Measurements from ENCODE around the gene TRABD2B. TPM values are rescaled to one million over a fixed set of nuclear protein-coding genes. Genes with fewer than 3 reads are reported as not detected.

Gene TRABD2B
- total RNA-seq, 3 donors from 2014 or later: 1.4 to 3.7 (median 2.3) TPM

- no peak for DNase-seq (ENCODE audit: low spot score in 2 of 2)
- no peak for TF ChIP-seq POLR2AphosphoS5 (IDR thresholded peaks at IDR 0.05)
- TF ChIP-seq POLR2A (IDR thresholded peaks at IDR 0.05): no peak
- intact Hi-C loops (cut with DNase I; ENCODE audit: low total_unique reads): no loop called here
- no peak overlapping the region for H3K27ac ChIP-seq
- no peaks in the 10 kb centered on the region for H3K9me3 ChIP-seq
- no peaks in the 10 kb centered on the region for H3K4me1 ChIP-seq
- no peaks in the 10 kb centered on the region for H3K27me3 ChIP-seq
- H3K4me3 ChIP-seq: no peak overlapping the region
- H3K36me3 ChIP-seq: no peaks in the 10 kb centered on the region
Observed at GRCh38 chr1:47870946-47871676, 126.1 kb downstream of the TRABD2B start.

- H3K27ac ChIP-seq: no peak overlapping the region
- no peaks in the 10 kb centered on the region for H3K36me3 ChIP-seq
- no peaks in the 10 kb centered on the region for H3K4me1 ChIP-seq
- H3K4me3 ChIP-seq: no peak overlapping the region
- H3K27me3 ChIP-seq: no peaks in the 10 kb centered on the region
- no peak for DNase-seq (ENCODE audit: low spot score in 2 of 2)
- TF ChIP-seq, protein P1, sequence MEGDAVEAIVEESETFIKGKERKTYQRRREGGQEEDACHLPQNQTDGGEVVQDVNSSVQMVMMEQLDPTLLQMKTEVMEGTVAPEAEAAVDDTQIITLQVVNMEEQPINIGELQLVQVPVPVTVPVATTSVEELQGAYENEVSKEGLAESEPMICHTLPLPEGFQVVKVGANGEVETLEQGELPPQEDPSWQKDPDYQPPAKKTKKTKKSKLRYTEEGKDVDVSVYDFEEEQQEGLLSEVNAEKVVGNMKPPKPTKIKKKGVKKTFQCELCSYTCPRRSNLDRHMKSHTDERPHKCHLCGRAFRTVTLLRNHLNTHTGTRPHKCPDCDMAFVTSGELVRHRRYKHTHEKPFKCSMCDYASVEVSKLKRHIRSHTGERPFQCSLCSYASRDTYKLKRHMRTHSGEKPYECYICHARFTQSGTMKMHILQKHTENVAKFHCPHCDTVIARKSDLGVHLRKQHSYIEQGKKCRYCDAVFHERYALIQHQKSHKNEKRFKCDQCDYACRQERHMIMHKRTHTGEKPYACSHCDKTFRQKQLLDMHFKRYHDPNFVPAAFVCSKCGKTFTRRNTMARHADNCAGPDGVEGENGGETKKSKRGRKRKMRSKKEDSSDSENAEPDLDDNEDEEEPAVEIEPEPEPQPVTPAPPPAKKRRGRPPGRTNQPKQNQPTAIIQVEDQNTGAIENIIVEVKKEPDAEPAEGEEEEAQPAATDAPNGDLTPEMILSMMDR (IDR thresholded peaks at IDR 0.05): no peak
- TF ChIP-seq POLR2A (IDR thresholded peaks at IDR 0.05): no peak
- TF ChIP-seq POLR2AphosphoS5 (IDR thresholded peaks at IDR 0.05): no peak
- intact Hi-C loops (cut with DNase I; ENCODE audit: low total_unique reads): no loop called here
- no peaks in the 10 kb centered on the region for H3K9me3 ChIP-seq
Observed at GRCh38 chr1:47870480-47870879, 126.7 kb downstream of the TRABD2B start.

DNA sequence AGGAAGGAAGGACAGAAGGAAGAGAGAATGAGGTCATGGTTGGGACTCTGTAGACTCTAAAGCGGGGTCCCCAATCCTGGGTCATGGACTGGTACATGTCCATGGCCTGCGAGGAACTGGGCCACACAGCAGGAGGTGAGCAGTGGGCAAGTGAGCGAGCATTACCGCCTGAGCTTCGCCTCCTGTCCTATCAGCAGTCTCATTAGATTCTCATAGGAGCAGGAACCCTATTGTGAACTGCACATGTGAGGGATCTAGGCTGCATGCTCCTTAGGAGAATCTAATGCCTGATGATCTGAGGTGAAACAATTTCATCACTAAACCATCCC is 128.9 kb downstream of the TRABD2B start:
- H3K4me1 ChIP-seq: no peaks in the 10 kb centered on the region
- no peaks in the 10 kb centered on the region for H3K36me3 ChIP-seq
- TF ChIP-seq POLR2A (IDR thresholded peaks at IDR 0.05) (no peak), POLR2AphosphoS5 (IDR thresholded peaks at IDR 0.05) (no peak)
- TF ChIP-seq, protein P1 (IDR thresholded peaks at IDR 0.05): no peak
- peak overlapping the region in 1 of 2 donors; percentile 25 for H3K27ac ChIP-seq
- intact Hi-C loops (cut with DNase I; ENCODE audit: low total_unique reads): no loop called here
- no peak overlapping the region for H3K4me3 ChIP-seq
- H3K27me3 ChIP-seq: no peaks in the 10 kb centered on the region
- H3K9me3 ChIP-seq: no peaks in the 10 kb centered on the region
- DNase-seq (ENCODE audit: low spot score in 2 of 2): no peak

DNA sequence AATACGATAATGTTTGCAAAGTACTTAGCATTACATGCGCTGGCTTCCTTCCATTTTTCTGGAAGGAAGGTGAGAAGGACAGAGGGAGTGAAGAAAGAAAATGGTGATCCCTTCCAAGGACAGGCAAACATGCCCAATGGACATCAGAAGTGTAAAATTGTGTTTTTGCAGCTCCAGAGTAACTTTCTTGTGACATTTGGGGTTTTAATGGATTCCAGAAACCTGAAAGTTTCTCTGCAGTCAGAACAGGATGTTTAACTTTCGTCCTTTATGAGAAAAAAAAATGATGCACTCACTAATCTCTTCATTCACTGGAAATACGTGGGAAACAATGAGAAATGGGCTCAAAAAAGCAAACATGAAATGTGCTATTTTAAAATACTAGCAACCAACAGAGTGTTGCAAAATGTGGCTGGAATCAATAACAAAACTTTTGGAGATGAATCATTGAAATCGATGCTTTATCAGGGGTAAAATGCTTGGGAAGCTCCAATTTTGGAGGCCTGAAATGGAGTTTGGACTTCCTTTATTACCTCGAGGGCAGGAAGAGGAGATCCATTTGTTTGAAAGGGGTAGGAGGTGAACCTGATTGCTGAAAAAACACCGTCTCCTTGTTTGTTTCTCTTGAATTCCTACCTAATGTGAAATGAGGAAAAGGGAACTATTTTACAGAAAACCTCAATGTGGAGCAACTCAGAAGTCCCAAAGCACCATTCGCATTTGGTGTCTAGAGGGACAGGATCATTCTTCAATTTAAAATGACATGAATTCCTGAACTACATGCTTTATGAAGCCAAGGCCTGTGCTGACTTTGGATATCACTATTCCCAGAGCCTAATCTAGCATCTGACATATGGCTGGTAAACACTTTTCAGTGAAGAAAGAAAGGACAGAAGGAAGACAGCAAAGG is 129.5 kb downstream of the TRABD2B start:
- Histone ChIP-seq H3K36me3 (no peaks in the 10 kb centered on the region), H3K4me1 (no peaks in the 10 kb centered on the region), H3K4me3 (no peak overlapping the region), H3K27me3 (no peaks in the 10 kb centered on the region), H3K27ac (peak overlapping the region in 1 of 2 donors; percentile 25), H3K9me3 (no peaks in the 10 kb centered on the region)
- intact Hi-C loops (cut with DNase I; ENCODE audit: low total_unique reads): no loop called here
- TF ChIP-seq POLR2A (IDR thresholded peaks at IDR 0.05) (no peak), POLR2AphosphoS5 (IDR thresholded peaks at IDR 0.05) (no peak)
- TF ChIP-seq, protein P1 (IDR thresholded peaks at IDR 0.05): no peak
- no peak for DNase-seq (ENCODE audit: low spot score in 2 of 2)

GRCh38 chr1:47866601-47867437 is 130.4 kb downstream of the TRABD2B start:
- no peak for DNase-seq (ENCODE audit: low spot score in 2 of 2)
- Histone ChIP-seq H3K27me3 (no peaks in the 10 kb centered on the region), H3K4me3 (no peak overlapping the region), H3K4me1 (no peaks in the 10 kb centered on the region), H3K9me3 (no peaks in the 10 kb centered on the region), H3K27ac (no peak overlapping the region), H3K36me3 (no peaks in the 10 kb centered on the region)
- intact Hi-C loops (cut with DNase I; ENCODE audit: low total_unique reads): no loop called here
- no peak for TF ChIP-seq POLR2AphosphoS5 (IDR thresholded peaks at IDR 0.05)
- TF ChIP-seq, protein P1 (IDR thresholded peaks at IDR 0.05): no peak

All from breast epithelium (tissue), 4 donors.